Breast epithelium (tissue), 3 donors: ENCODE measurements around the gene AUNIP.

Experiments
- CTCF ChIP-seq, 3 donors: fragments of 450-650 bp; IDR thresholded peaks; one replicate each; pipeline ENCODE4 v1.5.1; 2016 to 2017; ENCODE audit warnings: antibody characterized with exemption in 3 of 3, mild to moderate bottlenecking in 3 of 3, moderate library complexity in 3 of 3
- POLR2A ChIP-seq: fragments of 450-650 bp; IDR thresholded peaks from one replicate; pipeline ENCODE4 v1.6.1; 2016; ENCODE audit warnings: antibody characterized with exemption, mild to moderate bottlenecking, moderate library complexity
- POLR2AphosphoS5 ChIP-seq, 3 donors: sonication (generic); formaldehyde crosslinking; IDR thresholded peaks; one replicate each; pipeline ENCODE4 v1.6.1; 2017; ENCODE audit warnings: antibody characterized with exemption in 3 of 3

GRCh38 chr1:25831569-25832196 is 27.6 kb downstream of the AUNIP start:
- no peak for TF ChIP-seq CTCF (IDR thresholded peaks at IDR 0.05)
- TF ChIP-seq POLR2A: no peak
- no peak for TF ChIP-seq POLR2AphosphoS5 (IDR thresholded peaks at IDR 0.05)
